OCI-LY1 (cell line): ENCODE measurements around the gene GUCY1B1.

Experiments used
- CTCF ChIP-seq: fragments of 200-600 bp; sonication (generic), shearing (Covaris generic); IDR thresholded peaks from 2 replicates; pipeline ENCODE4 v1.5.1; 2017; ENCODE audit warnings: mild to moderate bottlenecking, antibody characterized with exemption, low read length, moderate library complexity, mixed read lengths
- EZH2 ChIP-seq: fragments of 200-600 bp; sonication (generic), shearing (Covaris generic); IDR thresholded peaks from 2 replicates; pipeline ENCODE4 v1.8.0; 2017; ENCODE audit warnings: borderline replicate concordance, mixed run types, mild to moderate bottlenecking, antibody characterized with exemption, low read length, moderate library complexity, mixed read lengths

DNA sequence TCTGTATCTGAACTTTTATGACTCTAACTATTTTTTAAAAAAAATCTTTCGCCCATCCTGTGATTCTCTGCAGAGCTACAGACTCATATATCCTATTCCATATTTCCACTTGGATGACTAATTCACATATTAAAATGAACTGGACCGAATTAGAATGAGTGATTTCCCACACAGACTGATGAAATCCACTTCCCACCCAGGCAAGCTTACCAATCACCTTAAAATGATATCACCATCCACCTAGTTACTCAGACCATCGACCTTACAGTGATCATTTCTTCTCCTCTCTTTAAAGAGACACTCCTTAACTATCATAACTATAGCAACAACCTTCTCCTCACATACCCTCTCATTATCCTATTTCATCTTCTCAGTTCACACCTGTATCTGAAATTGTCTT lies 34.1 kb upstream of the GUCY1B1 start:
- TF ChIP-seq CTCF (no peak), EZH2 (no peak)
